GM19193 (cell line): Measurements from ENCODE around the gene PTPRQ.

ENCODE experiments used
- POLR2A ChIP-seq: IDR thresholded peaks from 4 replicates; pipeline ENCODE4 v1.6.1; 2011; ENCODE audit not compliant: insufficient read depth, insufficient read length; ENCODE audit errors: extremely low read depth

The PTPRQ gene

DNA sequence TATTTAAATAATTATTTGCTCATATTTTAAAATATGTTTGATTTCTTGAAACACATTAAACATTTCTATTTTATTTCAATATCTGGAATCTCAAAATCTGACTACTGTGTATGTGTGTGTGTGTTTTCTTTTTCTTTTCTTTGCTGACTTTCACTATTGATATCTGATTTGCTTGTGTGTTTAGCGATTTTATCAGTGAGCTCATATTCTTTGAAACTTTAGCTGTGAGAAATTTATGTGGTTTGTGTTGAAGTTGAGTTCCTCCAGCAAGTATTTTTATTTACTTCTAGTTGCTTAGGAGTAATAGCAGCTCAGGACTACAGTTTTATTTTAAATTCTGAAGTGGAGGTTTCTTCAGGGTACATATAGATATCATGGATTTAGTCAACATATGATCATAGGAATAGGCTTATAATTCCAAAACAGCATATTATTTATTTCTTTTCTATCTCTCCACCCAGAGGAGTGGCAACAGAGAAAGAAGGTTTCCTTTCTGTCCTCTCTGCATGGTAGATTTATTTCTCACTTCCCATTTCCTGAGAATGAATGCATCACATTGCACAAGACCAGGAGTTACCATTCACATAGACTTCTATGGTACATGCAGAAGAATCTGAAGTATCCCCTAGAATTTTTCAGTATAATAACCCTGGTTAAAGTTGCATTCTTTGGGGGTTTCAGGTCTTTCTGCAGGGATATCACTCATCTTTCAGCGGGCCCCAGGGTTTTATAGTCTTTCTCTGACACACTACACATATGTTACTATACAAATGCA is 60.5 kb downstream of the PTPRQ start:
- TF ChIP-seq POLR2A: no peak

DNA sequence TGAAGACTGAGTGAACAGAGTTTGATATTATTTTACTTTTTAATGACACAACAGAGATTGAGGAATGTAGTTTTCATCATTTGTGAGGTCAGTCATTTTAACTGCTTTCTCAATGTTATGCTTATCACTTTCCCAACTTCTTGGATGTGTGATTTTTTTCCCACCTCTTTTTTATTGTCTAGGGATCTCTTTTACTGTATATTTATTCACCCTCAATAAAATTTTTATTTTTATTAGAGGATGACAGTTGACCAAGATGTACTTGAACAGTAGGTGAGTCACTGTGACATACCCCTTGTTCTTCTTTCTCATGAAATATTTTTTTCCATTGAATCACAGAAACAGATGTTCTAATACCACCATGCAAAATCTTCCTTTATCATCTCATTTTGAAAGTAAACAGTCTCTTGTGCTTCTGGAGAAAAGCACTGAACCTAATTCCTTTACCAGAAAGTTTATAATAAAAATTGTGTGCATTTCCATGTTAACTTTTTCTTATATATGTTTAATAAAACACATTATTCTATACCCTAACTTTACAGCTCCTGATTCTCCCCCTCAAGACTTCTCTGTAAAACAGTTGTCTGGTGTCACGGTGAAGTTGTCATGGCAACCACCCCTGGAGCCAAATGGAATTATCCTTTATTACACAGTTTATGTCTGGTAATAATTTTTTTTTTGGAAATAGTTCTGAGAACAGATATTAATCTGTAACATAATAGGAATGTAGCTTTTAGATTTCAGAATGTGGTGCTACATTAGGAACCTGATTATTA is 65.9 kb downstream of the PTPRQ start:
- TF ChIP-seq POLR2A: no peak

DNA sequence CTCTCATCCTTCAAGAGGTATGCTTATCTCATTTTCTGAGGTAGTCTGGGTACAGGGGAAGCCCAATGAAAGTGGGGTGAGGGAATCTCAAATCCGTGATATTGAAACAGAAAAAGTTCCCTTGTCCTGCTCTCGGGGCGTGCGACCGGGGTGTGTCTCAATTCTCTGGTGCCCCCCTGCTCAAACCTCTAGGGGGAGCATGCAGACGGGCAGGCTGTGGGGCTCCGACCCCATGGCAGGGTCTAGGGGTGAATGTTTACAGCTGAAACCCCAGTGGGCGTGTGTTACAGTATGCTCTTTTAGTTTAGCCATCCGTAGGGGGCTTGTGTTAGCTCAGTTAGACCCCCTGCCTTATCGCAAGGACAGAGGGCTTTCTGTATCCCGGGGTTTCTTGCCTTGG is 68.7 kb downstream of the PTPRQ start:
- no peak for TF ChIP-seq POLR2A

DNA sequence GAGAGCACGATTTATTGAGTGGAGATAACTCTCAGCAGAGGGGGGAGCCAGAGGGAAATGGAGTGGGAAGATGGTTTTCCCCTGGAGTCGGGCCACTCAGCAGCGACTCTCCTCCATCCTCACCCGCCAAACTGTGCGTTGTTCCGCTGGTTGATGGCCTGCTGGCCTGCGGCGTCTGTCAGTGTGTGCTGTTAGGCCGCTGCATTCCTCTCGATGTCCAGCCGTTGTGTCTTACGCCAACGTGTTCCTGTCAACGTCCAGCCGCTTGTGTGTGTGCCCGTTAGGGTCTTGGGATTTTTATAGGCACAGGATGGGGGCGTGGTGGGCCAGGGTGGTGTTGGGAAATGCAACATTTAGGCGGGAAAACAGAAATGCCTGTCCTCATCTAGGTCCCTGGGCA is 69.2 kb downstream of the PTPRQ start:
- no peak for TF ChIP-seq POLR2A

DNA sequence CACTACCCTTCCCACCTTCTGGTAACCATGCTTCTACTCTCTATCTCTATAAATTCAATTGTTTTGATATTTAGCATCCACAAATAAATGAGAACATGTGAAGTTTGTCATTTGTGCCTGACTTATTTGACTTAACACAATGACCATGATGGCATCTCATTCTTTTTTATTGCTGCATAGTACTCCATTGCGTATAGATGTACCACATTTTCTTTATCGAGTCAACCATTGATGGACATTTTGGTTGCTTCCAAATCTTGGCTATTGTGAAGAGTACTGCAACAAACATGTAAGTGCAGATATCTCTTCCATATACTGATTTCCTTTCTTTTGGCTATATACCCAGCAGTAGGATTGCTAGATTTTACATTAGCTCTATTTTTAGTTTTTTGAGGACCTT is 73.6 kb downstream of the PTPRQ start:
- no peak for TF ChIP-seq POLR2A

DNA sequence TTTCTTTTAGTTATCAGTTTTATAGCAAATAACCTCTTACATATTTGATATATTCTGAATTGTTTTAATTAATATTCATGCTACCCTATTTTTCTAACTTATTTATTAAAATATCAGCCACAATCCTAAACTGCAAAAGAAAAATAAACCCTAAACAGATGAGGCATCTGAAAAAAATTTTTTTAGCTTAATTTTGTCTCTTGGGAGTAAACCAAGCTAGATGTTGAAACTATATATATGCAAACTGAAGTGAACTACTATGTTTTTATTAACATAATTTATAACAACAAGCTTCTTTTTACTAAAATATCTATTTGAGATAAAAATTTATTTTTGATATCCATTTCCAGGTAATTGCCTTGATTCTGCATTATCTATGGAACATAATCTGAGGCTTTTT is 87.6 kb downstream of the PTPRQ start:
- TF ChIP-seq POLR2A: no peak

DNA sequence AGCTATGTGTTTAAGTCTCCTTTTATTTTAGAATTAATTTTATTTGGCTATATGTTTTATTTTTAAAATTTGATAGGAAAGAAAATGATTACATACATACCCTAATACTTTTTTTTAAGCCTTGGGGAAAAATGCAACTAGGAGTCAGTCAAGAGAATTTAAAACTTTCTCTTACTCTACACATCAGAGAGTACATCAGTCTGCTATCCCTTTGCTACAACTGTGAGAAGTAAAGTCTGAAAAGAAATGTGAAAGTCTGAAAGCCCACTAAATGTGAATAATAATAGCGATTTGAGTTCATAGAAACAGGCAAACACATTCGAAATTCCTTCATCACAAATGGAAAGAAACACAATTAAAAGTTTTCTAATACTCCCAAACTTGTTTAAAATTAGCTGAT is 95.0 kb downstream of the PTPRQ start:
- TF ChIP-seq POLR2A: no peak

DNA sequence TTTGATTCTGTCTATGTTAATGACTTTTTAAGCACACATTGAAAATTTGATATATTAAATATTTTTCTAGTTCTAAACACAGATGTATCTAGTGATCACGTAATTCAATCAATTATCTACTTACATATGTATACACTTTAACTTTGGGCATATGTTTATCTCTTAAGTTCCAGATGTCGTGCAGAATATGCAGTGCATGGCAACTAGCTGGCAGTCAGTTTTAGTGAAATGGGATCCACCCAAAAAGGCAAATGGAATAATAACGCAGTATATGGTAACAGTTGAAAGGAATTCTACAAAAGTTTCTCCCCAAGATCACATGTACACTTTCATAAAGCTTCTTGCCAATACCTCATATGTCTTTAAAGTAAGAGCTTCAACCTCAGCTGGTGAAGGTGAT is 105.3 kb downstream of the PTPRQ start:
- TF ChIP-seq POLR2A: no peak

DNA sequence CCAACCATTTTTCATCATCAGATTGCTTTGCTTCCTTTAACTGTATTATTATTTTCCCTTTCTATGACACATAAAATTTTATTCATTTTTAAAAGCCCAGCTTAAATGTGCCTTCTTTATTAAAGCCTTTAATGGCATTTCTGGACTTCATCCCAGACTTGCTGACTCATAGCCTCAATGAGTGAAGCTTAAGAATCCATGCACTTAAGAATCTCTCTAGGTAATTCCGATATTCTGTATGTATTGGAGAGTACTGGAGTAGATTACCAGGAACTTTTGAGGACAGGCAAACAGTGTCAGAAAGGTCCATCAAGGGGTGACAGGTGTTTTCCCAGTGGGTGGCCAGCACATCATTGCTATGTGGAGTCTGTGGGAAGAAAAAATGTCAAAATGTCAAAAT is 107.9 kb downstream of the PTPRQ start:
- TF ChIP-seq POLR2A: no peak

DNA sequence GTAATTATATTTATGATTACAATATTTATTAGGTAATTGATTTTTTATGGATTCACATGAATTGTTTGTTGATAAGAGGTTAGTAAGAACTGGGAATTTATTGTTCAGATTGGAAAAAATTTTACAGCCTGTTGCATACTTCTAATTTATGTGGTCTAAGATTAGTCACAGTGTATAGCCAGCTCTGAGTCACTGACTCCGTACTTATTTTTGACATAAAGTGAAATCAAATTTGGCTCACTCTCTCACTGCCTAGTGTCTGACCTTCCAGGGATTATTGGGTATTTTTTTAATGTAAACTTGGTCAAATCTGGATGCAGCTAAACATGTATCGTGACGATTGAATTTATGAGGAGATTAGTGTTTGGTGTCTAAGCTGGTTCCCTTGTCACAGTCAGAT is 109.3 kb downstream of the PTPRQ start:
- TF ChIP-seq POLR2A: no peak

DNA sequence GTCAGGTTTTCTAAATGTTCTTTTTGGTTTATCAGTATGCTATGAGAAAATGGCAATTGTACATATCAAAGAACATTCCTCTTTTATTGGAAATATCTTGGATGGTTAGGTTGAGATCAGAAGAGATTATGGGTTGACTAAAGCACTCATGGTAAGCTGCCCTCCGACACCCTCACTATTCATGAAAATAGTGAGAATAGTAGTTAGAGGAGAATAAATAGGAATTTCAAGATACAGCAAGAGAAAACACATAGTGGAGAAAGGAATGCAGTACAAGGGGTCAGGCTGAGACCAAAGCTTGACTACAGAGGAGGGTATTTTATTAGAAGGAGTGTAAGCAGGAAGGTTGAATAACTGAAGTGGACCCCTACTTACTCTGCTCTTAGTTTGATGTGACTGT is 112.5 kb downstream of the PTPRQ start:
- TF ChIP-seq POLR2A: no peak

DNA sequence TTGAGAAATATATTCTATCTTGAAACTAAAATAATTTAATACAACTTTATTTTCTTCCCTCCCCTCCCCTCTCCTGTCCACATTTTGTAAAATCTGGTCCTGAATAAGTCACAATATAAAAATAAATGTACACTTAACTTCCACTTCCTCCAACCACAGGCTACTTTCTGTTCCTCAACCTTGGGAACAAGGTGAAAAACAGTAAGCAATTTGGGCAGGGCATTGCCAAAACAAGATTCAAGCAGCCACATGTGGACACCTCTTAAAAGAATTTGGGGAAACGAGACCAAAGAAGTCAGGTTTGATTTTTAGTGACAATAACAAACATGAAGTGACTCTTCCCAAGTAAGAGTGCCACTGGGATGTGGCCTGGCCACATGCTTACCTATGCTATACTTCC is 115.7 kb downstream of the PTPRQ start:
- TF ChIP-seq POLR2A: no peak

DNA sequence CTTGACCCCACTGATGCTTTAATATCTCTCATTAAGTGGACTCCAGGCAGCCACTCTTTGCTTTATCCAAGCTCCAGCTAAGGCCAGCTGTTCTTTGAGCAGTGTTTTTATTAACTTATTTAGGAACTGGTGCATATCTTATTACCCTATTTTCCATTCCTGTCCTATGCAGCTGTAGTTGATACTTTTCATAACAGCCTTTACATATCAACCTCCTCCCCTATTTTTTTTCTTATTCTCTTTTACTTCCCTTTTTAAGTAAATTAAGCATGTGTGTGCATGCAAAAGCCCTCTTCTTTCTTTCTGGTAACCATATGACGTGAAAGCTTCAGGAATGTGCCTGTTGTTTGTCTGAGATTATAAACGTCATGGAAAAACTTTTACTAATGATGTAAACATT is 121.2 kb downstream of the PTPRQ start:
- no peak for TF ChIP-seq POLR2A

DNA sequence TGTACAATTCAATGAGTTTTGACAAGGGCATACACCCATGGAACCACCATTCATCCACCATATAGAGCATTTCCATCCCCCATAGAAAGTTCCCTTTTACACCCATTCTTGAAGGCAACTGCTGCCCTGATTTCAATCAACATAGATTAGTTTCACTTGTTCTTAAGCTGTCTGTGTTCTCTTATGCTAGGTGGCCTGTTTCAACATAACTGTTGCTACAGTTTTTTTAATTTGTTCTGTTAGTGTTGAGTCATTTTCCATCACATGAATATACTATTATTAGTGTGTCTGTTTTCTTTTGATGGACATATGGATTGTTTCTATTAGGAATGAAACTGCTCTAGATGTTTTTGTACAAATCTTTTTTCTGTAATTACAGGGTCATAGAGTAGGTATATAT is 123.4 kb downstream of the PTPRQ start:
- TF ChIP-seq POLR2A: no peak

DNA sequence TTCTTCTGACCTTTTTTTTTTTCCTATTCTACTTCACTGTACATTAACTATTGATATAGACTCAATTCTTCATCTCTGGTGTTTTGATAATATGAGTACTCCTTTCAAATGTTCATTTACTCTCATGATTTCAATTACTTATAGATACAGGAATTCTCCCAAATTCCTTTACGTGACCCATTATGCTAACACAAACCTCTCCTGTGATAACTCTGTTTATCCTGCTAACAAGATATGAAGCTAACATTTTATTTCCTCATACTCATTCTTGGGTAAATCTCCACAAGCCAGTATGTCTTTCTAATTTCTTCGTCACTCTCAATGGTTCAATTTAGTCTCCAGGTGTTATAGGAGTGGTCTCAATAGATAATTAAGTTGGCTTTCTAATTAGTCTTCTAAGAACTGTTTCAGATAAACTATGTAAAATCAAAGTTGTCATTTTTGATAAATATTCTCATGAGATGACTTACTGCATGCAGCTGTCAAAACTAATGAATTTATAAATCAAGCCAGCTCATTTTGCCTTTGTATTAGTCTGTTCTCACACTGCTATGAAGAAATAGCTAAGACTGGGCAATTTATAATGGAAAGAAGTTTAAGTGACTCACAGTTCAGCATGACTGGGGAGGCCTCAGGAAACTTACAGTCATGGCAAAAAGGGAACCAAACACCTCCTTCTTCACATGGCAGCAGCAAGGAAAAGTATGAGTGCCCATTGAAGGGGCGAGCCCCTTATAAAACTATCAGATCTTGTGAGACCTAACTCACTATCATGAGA is 132.8 kb downstream of the PTPRQ start:
- TF ChIP-seq POLR2A: no peak

DNA sequence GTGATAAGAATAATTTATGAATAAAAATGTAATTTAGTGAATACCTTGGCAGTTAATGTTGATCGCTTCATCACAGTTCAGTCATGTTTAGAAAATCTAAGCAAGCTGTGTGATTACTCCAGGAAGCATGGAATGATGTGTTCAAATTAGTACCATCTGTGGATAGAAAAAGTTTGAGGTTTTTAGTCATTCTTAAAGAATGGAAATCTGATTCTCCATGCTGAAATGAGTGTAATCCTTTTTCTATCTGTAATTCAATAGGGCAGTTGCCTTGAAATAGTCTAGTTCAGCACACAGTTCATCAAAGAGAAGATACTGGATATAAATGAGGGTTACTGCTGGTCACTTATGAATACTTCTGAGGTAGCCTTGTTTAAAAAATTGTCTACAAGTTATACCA is 136.2 kb downstream of the PTPRQ start:
- TF ChIP-seq POLR2A: no peak

DNA sequence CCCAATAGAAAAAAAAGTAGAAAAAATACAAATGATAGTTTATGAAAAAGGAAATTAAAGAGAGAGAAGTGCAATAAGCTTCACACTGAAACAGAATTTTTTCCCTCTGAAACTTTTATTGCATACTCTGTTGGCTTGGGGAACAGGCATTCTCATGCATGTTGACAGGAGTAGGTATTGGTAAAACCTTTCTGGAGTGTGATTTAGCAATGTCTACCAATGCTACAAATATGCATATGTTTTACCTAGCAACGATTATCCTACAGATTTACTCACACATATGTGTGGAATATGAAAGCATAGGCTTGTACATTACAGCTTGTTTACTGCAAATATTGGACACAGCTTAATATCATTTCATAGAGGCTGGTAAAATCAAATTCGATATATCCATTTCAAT is 137.7 kb downstream of the PTPRQ start:
- no peak for TF ChIP-seq POLR2A

DNA sequence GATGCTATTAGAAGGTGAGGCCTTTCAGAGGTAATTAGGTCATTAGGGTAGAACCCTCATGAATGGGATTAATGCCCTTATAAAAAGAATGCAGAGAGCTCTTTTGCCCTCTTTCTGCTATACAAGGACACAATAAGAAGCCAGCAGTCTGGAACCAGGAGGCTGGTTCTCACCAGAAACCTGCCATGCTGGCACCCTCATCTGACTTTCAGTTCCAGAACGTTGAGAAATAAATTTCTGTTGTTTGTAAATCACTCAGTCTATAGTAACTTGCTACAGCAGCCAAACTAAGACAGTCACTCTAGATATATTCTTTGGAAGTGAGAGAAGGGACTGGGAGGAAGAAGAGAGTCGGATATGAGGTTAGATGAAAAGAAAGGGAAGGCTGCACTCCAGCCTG is 138.4 kb downstream of the PTPRQ start:
- TF ChIP-seq POLR2A: no peak
